Hippocampal formation (tissue), 2 donors: ENCODE data around the gene ZMIZ1.
A peak's percentile ranks its signal among the peaks of the same experiment; 100 is the strongest.

Experiments used
- DNase-seq, 2 donors: peaks; one replicate each; lab custom pipeline; 2025; lab: John Stamatoyannopoulos, UW

Gene ZMIZ1

DNA sequence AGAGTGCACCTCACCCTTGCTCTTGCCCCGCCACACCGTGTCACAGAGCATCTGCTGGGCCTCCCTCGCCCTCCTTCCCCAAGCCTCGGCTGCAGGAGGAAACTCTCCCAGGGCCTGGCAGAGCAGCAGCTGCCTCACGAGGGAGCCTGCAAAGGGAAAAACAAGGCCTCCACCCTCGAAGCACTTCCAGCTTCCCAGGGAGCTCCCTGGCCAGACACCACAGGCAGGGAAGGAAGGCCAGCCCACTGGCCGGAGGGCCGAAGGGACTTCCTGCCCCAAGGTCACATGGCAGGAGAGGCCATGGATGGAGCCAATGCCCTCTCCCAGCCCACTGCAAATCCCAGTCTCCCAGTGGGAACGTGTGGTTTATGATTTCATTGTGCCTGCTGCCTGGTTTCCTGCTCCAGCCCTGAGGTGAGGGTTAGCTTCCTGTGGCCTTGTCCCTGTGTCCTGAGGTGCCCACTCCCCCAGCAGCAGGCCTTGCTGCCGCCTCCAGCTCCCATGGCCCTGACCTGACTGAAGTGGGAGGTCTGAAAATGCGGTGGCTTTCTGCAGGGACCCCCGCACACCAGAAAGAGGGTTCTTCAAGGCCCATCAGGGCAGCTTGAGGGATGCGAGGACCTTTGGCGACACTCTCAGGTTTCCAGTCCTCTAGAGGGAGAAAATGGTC lies 178.0 kb downstream of the ZMIZ1 start:
- peak; percentile 39 to 53 for DNase-seq

DNA sequence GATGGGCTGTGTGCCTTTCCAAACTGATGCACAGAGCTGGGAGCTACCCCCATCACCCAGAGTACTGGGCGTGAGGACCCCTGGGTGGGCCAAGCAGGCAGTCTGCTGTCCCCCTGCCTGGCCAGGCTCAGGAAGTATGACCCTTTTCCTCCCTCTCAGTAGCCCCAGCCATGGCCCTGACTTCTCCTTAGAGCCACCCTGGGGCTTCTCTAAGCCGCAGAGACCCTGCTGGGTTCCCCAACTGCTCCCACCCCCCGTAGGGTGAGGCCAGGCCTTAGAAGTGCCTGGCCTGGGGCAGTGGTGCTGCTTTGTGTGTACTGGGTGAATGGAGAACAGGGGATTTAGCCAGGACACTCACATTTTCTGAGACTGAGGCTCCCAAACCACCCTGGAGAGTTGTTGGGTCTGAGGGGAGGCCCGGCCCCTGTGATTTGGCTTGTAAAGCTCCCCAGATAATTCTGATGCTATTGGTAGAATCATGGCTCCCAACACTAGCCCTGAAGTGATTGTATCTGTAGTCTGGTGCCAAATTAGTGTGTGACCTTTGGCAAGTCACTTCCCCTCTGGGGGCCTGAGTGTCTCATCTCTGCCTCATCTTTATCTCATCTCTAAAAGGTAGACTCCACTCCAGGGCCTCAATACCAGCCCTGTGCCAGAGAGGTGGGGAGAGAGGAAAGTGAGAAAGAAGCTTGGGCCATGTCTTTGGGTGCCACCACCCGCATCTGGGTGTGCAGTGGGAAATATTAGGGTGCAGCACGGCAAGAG lies 178.8 kb downstream of the ZMIZ1 start:
- no peak for DNase-seq

DNA sequence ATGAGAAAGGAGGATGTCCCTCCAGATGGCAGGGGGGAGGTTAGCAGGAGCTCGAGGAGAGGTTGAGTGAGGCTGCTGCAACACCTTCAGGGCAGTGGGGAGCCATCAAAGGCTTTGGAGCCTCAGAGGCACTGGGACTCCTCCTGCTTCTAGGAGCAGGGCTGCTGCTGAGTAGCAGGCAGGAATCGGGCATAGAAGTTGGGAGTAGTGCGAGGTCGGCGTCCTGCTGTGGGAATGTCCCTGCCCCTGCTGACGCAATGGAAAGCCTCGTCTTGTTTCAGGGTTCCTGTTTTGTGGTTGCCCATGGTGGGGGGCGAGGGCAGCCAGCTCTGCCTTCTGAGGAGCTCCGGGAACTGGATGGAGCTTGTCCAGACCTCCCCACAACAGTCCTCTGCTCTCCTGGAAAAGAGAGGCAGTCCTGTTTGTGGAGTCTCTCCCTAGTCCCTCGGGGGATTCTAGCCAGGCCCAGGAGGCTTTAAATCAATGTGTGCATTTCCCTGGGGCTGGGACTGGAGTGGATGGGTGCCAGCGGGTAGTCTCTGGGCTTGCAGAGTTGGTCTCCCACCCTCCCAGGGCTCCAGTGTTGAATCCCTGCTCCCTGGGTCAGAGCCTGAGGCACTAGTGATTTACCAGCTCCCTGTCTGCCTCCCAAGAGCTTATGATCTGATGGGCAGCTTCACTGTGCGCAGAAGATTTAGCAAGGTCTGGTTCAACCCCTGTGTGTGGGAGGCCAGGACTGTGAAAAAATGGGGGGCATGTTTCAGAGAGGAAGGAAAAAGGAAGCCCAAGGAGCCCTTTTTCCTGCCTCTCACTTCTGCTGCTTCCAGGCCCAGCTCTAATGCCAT lies 179.8 kb downstream of the ZMIZ1 start:
- DNase-seq: peak in 1 of 2 donors; percentile 41

DNA sequence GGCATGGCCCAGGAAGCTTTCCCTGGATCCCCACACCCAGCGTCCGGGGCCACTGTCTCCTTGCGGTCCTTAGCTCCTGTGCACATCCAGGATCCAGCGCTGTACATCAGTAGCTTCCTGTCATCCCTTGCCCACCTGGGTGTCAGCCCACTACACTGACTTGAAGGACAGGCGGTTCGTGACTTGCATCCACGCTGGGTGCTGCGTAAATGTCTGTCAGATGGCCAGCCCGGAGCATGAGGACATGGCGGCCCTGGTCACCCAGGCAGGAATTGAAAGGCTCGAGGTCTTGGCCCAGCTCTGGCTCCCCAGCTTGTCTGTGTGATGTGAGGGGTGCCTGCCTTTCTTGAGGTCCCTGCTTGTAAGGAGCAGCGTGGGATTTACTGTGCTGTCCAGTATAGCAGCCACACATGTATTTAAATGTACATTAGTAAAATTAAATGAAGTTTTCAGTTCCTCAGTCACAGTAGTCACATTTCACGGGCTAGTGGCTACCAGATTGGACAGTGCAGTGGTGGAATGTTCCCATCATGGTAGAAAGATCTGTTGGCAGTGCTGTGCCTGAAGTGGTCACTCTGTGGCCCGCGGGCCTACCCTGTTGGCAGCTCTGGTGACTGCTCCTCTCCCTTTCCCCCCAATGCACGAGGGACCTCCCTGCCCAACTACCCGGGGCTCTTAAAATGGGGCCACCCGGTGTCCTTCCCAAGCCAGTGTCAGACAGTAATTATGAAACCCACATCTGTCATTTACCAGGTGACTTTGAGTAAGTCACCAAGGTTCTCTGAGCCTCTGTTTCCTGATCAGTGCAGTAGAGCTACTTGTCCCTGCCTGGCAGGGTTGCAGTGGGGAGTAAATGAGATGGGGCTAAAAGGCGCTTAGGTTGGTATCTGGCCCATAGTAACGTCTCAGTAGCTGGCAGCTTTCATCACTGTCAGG lies 180.7 kb downstream of the ZMIZ1 start:
- no peak for DNase-seq

DNA sequence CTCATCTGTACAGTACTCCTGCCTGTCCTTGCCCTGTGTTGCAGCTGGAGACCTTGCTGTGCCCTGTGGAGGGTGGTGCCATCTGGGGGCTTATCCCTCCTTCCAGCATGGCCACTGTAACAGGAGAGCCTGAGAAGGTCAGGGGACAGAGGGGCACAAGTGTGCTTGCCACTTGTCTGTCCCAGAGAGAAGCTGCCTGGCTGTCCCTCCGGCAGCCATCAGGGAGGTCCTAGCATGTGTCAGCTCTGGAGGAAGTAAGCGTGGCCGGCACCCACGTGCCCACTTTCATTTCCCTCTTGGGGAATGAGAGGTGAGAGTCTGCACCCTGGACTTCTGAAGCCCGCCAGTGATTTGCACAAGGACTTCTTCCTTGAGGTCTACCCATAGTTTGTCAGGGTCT lies 181.5 kb downstream of the ZMIZ1 start:
- peak in 1 of 2 donors; percentile 45 for DNase-seq

DNA sequence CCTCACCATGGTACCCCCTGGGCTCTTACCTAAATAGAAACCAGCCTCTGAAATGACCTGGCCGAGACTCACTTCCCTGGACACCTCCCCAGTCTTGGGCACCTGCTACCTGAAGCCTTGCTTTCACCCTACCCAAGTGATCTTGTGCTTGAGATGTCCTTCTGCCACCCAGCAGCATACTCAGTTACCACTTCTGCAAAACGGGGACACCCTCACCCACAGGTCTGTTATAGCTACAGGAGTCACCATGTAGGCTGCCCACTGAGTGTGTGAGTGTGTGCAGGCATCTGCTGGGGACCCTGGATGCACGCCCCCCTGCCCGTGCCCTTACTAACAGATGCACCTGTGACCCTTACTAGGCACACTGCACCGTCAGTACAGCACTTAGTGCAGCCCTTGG lies 183.7 kb downstream of the ZMIZ1 start:
- DNase-seq: no peak

DNA sequence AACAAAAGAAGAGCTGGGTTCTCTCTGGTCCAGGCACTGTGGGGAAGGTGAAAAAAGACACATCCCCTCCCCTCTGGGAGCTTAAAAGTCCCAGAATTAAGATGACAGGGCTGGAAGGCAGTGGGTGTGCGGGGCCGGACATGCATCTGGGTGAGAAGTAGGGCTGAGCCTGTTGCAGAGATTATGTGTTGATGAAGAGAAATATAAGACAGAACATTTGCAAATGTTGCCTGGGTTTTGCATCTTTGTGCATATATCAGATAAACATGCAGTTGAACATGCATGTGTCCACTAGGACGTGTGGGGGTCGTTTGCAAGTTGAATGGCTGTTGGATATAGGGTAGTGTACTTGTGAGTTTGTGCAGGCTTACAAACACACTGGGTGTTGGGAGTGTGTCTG lies 184.2 kb downstream of the ZMIZ1 start:
- DNase-seq: no peak

DNA sequence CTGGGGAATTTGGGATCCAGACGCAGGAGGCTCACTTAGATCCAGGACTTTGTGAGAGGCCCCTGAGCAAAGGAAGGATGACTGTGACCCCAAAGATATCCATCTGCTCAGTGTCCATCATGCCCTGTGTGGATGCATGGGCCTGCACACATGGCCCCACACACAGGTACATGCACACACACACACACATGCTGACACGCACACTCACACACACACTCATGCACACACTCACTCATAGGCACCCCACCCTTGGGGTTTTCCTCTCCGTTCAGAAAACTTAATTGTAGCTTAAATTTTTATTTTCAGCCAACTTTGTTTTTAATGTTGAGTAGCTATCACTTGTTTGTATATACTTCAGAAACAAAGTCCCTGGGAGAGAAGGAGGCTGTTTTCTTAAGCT lies 184.9 kb downstream of the ZMIZ1 start:
- no peak for DNase-seq

DNA sequence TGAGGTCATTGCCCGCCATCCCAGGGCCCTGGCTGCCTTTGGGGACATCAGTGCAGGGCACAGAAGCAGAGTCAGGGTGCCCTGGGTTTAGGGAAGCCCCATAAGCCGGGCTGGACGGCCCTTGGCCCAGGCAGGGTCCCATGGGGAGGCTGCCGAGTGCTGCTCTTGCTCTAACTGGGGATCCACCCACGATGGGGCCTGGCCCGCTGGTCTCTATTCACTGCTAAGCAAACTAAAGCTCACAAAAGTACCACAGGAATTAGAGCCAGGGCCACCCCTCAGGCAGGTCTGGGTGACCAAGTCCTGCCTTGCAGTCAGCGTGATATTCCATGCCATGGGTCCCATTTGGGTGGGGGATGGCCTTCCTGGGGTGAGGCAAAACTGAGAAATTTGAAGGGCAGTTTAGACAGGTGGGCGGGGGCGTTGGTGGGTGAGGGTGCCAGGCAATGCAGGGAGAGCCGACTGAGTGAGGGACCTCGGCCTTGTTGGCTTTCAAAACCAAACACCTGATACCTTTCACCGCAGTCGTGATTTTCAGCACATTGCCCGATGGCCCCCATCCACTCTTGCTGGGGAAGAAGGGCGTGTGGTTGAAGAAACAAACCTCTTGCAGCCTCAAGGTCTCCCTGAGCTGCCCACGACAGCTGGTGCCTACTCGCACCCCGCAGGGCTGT lies 185.7 kb downstream of the ZMIZ1 start:
- DNase-seq: no peak

DNA sequence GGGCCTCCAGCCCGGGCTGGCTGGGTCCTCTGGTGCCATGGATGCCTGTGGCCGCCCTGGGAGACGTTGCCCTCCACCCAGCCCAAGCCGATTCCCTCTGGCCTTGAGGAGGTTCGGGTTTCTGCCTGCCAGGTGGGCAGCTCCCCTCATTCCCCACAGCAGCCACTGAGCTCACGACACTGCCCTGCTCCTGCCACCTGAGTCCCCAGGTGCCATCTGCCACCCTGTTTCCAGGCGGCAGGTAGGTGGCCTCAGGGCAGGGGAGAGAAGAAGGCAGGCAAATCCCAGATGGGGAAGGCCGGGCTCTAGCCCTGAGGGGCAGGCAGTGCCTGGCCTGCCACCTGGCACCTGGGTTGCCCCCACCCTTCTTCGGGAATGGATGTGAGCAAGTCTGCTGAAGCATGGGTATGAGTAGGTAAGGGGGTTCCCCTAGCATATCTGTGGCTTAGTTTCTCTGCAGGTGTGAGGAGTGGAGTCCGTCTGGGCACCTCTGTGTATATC lies 186.3 kb downstream of the ZMIZ1 start:
- no peak for DNase-seq

DNA sequence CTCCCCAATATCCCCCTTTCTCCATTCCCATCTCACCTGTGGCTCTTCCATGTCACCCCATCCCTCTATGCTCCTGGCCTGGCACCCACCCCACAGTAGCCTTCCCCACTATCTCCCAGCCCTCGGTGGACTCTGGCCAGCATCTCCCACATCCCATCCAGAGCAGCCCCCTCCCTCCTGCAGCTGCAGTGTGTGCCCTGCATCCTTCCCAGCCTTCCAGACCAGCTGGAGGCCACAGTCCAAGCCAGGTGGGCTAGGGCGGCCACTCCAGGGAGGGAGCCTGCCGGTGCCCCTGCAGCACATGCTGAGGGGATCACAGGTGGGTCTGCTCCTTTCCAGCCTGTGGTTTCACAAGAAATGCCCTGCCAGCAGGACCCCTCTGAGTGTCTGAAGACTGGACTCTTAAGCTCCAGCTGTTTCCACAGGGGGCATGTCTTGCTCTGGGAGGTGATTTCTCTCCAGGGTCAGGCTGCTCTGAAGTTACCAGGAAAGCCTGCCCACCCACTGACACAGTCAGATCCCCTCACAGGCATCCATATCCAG lies 187.6 kb downstream of the ZMIZ1 start:
- DNase-seq: no peak

DNA sequence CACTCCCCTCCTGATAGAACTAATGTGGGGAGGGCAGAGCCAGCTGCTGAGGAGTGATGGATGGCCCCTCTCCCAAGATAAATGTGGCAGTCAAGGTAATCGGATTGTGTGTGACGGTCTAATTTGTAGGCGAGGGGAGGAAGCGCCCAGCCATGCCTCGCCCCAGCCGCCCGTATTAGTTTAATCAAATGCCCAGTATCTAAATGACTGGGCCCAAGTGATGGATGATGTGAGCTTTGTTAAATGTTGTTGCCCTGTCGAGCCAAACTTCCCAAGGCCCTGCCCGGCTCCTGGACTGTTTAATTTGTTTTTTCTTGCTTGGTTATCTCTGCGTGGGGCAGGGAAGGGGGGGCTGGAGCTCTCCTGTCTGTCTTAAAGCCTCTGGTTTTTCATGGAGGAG lies 190.1 kb downstream of the ZMIZ1 start:
- DNase-seq: no peak

DNA sequence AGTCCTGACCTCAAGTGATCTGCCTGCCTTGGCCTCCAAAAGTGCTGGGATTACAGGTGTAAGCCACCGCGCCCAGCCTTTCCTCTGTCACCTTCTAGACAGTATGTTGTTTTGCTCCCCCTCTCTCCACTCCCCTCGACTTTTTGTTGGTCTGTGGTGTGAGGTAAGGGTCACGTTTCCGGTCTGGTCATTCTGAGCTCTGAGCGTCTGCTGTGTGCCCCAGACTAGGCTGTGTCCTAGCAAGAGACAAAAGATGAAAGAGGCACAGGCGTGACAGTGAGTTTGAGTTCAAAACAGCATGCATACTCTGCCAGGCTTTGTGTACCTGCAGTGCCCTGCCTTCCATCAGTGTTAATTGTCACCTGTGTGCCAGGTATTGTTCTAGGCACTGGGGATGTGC lies 191.1 kb downstream of the ZMIZ1 start:
- no peak for DNase-seq

DNA sequence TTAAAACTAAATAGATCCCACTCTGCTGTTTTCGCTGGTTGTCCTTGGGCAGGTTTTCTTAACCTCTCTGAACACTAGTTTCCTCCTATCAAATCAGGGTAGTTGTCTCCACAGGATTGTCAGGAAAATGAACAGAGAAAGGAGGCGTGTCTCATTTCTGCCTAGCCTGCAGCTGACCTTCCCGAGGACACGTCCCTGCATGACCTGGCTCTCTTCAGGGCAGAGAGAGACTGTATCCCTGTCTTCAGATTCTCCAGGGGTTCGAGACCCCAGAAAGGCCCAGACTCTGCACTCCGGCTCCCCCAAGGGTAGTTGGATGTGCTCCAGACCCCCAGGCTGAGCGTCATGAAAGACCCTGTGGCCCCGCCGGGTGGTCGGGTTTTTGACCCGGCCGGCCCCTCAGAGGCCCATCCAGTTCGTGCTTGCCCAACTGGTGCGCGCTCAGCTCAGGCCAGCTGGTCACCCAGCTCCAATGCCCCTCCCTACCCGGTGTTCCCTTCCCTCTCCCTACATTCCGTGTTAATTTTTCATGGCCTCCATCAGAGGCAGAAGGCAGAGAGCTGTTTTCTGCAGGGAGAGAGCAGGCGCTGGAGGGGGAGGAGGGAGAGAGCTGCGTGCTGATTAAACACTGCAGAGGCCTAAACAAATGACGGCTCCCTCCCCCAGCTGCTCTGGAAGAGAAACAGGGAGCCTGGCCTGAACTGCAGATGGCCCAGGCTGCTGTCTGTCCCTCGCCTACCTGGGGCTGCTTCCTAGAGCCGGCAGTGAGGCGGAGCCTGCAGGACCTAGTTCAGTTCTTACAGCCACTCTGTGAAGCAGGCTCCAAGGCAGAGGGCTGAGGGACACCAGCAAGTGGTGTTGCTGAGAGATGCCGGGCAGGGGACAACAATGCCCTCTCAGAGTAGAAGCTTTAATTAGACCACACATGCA lies 192.3 kb downstream of the ZMIZ1 start:
- peak; percentile 74 to 83 for DNase-seq

DNA sequence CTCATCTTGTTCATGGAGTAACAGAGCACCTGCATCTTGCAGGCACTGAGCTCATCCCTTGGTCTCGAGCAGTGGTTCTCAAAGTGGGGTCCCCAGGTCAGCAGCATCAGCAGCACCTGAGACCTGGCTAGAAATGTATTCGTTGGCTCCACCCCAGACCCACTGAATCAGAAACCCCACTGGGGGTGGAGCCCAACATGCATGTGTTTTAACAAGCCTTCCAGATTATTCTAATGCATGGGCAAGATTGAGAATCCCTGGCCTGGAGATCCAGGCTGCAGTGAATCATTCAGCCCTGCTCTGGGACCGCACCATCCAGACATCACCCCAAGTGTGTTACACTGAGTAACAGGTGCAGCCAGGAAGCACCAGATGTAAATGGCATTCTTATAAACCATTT lies 193.4 kb downstream of the ZMIZ1 start:
- no peak for DNase-seq

DNA sequence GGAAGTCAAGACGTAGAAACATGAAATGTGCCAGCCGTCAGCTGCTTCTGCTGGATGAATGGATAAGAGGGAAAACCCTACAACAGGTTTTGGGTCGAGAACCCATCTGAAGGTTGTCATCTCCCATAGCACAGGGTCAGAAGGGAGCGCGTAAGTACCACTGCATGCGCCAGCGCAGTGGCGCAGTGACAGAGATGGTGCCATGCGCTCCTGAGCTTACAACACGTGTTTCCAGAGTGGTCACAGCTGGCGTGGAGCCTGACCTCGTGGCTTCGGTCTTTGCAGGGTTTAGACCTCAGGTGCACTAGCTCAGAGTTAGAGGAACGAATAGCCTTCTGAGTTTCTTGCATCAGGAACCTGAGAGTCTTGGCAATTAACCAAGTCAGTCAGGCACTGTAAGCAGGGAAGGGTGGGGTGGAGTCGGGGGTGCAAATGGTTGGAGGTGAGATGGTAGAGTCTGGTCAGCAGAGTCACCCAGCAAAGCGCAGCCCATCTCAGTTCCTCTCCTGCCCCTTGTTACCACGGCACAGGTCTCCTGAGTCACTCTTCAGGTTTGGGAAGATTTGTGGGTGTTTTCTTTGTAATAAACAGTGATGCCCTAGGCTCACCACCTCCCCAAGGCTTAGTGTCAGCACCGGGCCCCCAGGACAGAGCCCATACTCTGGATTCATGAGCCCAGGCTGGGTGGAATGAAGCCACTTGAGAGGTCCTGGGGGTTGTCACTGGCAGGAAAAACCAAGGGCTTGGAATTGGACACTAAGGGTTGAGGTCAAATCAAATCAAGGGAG lies 194.4 kb downstream of the ZMIZ1 start:
- DNase-seq: no peak

DNA sequence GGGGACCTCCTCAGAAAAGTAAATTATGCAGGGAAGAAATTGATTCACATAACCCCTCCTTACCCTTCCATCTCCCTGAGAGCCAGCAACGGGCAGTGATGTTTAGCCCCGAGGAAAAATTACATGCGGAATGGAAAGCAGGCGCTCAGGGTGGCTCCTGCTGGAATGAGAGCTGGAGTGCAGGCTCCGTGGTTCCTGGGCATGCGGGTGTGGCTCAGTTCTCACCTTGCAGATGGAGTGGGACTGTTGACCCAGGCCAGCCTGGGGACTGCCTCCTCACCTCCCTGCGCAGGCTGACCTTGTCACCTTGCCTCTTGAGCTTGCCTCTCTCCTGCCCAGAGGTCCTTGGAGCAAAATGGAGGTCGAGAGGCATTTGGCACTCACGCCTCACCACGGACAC lies 195.2 kb downstream of the ZMIZ1 start:
- no peak for DNase-seq

DNA sequence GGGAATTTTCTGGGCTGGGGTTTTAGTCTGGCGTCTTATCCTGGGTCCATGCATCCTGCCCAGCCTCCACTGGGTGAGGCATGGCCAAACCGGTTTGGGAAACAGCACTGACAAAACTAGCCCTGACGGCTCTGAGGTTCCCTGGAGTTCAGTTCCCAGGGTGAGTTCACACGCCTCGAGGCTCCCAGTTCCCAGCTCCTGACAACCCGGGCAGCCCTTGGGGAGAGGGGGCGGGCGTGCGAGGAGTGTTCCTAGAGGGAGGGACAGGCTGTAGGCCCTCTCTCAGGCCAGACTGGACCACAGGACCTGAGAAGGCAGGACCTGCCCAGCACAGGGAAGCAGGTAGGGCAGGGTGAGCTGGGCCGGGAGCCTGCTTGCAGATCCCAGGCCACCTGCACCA lies 196.2 kb downstream of the ZMIZ1 start:
- no peak for DNase-seq

DNA sequence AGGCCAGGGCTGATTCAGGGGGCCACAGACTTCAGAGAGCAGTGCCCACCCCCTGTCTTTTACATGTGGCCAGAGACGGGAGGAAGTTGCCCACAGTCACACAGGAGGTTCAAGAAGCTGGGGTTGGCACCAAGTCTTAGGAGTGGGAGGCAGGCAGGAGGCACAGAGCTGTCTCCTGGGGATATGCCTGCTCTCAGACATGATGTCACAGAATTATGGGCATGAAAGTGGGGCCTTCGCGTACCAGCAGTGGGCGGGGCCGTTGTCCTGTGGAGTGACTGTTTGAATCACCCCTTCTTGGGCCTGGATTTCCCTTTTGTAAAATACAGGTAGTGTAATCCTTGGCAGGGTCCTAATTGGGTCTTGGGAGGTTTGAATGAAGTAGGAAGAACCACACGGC lies 197.3 kb downstream of the ZMIZ1 start:
- DNase-seq: no peak
